Transverse colon (tissue), 4 donors: ENCODE data around the gene PHF23. TPM values are rescaled to one million over a fixed set of nuclear protein-coding genes. Genes with fewer than 3 reads are reported as not detected.

ENCODE experiments used
- DNase-seq: peaks from one replicate; pipeline ENCODE4 v3.0.0-alpha.2; 2019
- H3K27ac ChIP-seq, 4 donors: fragments of 200-600 bp; sonication (generic); 2 replicates each; pipeline ENCODE4 v1.5.1; 2016 to 2018; ENCODE audit warnings: inconsistent platforms in 4 of 4
- H3K27me3 ChIP-seq: fragments of 200-600 bp; sonication (generic); 2 replicates; pipeline ENCODE4 v1.5.1; 2017; ENCODE audit warnings: inconsistent platforms
- H3K36me3 ChIP-seq, 4 donors: fragments of 200-600 bp; sonication (generic); 2 replicates each; pipeline ENCODE4 v1.5.1; 2017 to 2019; ENCODE audit warnings: inconsistent platforms in 4 of 4
- H3K4me1 ChIP-seq, 4 donors: fragments of 200-600 bp; sonication (generic); 2 replicates each; pipeline ENCODE4 v1.5.1; 2017 to 2020; ENCODE audit warnings: inconsistent platforms in 4 of 4
- H3K4me3 ChIP-seq, 4 donors: fragments of 200-600 bp; sonication (generic); 1 replicate in 1 of 4; 2 replicates in 3 of 4; pipeline versions ENCODE4 v1.5.1 to v1.6.1; 2017 to 2019; ENCODE audit warnings: inconsistent platforms in 4 of 4
- H3K9me3 ChIP-seq, 2 donors: fragments of 200-600 bp; sonication (generic); 2 replicates each; pipeline ENCODE4 v1.5.1; 2017 to 2019; ENCODE audit warnings: inconsistent platforms in 2 of 2
- EP300 ChIP-seq: sonication (generic); formaldehyde crosslinking; IDR thresholded peaks from one replicate; pipeline ENCODE4 v1.6.1; 2017; ENCODE audit warnings: antibody characterized with exemption, low read depth
- POLR2A ChIP-seq: fragments of 450-650 bp; IDR thresholded peaks from one replicate; pipeline ENCODE4 v1.6.1; 2016; ENCODE audit warnings: antibody characterized with exemption, mild to moderate bottlenecking, moderate library complexity
- POLR2AphosphoS5 ChIP-seq, 3 donors: sonication (generic); formaldehyde crosslinking; IDR thresholded peaks; one replicate each; pipeline ENCODE4 v1.6.1; 2016; ENCODE audit warnings: antibody characterized with exemption in 3 of 3
- WGBS, 2 donors: methylation state at CpG; one replicate each; pipeline ENCODE4 v1.1.5; 2018; ENCODE audit warnings: low coverage in 1 of 2; 5-methylcytosine and 5-hydroxymethylcytosine counted together
- in situ Hi-C, 4 donors: fragments of 200-750 bp; cut with MboI; loops; one replicate each; pipeline versions ENCODE4 v1.15.0 to v1.15.1; 2017; ENCODE audit warnings: low sequenced_read_pairs in 3 of 4, low pct_ligation_motif_present in 1 of 4, low pct_unique_long_range_greater_than_20kb in 1 of 4
- intact Hi-C: fragments of 100-400 bp; cut with DNase I; formaldehyde crosslinking; loops from one replicate; pipeline ENCODE4 v1.15.1; 2023; ENCODE audit warnings: low total_unique reads
- total RNA-seq, 4 donors: library from RNA; depleted of rRNA; stranded (reverse); fragments of >200 nt; gene quantifications; one replicate each; pipeline ENCODE4 v1.1.0, GENCODE V29; 2016
- TF ChIP-seq, protein P1 (sequence below), 5 experiments: fragments of 200-600 bp in 3 of 5; fragments of 450-650 bp in 2 of 5; sonication (generic) in 3 of 5; IDR thresholded peaks; 1 replicate in 2 of 5; 2 replicates in 3 of 5; pipeline ENCODE4 v1.5.1; 2016 to 2017; ENCODE audit warnings: antibody characterized with exemption in 5 of 5, inconsistent platforms in 3 of 5, mild to moderate bottlenecking in 2 of 5, moderate library complexity in 1 of 5

The PHF23 gene
- total RNA-seq, 4 donors from 2014 or later: 20.6 to 33.5 (median 27.8) TPM

- TF ChIP-seq, protein P1, sequence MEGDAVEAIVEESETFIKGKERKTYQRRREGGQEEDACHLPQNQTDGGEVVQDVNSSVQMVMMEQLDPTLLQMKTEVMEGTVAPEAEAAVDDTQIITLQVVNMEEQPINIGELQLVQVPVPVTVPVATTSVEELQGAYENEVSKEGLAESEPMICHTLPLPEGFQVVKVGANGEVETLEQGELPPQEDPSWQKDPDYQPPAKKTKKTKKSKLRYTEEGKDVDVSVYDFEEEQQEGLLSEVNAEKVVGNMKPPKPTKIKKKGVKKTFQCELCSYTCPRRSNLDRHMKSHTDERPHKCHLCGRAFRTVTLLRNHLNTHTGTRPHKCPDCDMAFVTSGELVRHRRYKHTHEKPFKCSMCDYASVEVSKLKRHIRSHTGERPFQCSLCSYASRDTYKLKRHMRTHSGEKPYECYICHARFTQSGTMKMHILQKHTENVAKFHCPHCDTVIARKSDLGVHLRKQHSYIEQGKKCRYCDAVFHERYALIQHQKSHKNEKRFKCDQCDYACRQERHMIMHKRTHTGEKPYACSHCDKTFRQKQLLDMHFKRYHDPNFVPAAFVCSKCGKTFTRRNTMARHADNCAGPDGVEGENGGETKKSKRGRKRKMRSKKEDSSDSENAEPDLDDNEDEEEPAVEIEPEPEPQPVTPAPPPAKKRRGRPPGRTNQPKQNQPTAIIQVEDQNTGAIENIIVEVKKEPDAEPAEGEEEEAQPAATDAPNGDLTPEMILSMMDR (IDR thresholded peaks at IDR 0.05): no peak
- peak; percentile 84 for TF ChIP-seq POLR2A
- peak; percentile 83 to 96 (median 90) for TF ChIP-seq POLR2AphosphoS5 (IDR thresholded peaks at IDR 0.05)
- peak; percentile 65 for TF ChIP-seq EP300
- intact Hi-C loops (no loop called here), in situ Hi-C loops (no loop called here)
- peak; percentile 85 for DNase-seq
- Histone ChIP-seq H3K27ac (peak overlapping the region; percentile 88 to 96 (median 94)), H3K9me3 (no peaks in the 10 kb centered on the region), H3K27me3 (peaks cover 32% of the 10 kb centered on the region), H3K4me1 (peaks cover 0 to 59% (median 31%) of the 10 kb centered on the region in 4 donors), H3K4me3 (peak overlapping the region in 1 of 4 donors; percentile 60), H3K36me3 (peaks cover 0 to 10% (median 0%) of the 10 kb centered on the region in 4 donors)
- 47 to 73% methylated on average over 2 to 7 of the region's 7 CpGs for WGBS, 2 donors
Measured at GRCh38 chr17:7258731-7259554, 19.7 kb upstream of the PHF23 start.

DNA sequence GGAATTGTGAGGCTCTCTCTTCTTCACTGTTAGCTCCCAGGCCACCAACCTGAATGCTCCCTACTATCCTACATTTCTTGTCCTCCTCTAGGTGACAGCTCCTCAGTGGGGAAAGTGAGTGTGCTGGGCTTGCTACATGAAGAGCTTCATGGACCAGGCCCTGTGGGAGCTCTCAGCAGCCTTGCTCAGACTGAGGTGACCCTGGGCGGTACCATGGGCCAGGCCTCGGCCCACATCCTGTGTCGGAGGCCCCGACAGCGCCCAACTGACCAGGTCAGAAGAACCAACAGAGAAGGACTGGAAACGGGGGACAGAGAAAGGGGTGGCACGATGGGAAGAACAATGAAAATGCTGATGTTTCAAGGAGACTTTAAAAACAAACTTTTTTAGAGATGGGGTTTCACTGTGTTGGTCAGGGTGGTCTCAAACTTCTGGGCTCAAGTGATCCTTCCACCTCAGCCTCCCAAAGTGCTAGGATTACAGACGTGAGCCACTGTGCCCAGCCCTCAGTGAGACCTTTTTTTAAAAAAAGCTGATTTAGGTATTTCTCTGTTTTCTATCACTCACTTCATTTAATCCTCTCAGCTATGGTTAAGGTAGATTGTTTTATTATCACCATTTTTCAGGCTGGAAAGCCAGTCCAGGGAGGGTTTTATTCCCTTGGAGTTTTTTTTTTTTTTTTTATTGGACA, 17.7 kb upstream of the PHF23 start:
- no peak overlapping the region for H3K4me3 ChIP-seq
- in situ Hi-C loops (no loop called here), intact Hi-C loops (no loop called here)
- peaks cover 0 to 10% (median 0%) of the 10 kb centered on the region in 4 donors for H3K36me3 ChIP-seq
- TF ChIP-seq POLR2AphosphoS5 (IDR thresholded peaks at IDR 0.05) (peak in 1 of 3 donors; percentile 73), POLR2A (peak; percentile 30), EP300 (no peak)
- peak overlapping the region in 3 of 4 donors; percentile 92 to 96 (median 95) for H3K27ac ChIP-seq
- 89 to 100% methylated on average over 1 to 8 of the region's 8 CpGs for WGBS, 2 donors
- H3K4me1 ChIP-seq: peaks cover 5 to 49% (median 30%) of the 10 kb centered on the region in 4 donors
- DNase-seq: no peak
- no peaks in the 10 kb centered on the region for H3K9me3 ChIP-seq
- peaks cover 13% of the 10 kb centered on the region for H3K27me3 ChIP-seq

DNA sequence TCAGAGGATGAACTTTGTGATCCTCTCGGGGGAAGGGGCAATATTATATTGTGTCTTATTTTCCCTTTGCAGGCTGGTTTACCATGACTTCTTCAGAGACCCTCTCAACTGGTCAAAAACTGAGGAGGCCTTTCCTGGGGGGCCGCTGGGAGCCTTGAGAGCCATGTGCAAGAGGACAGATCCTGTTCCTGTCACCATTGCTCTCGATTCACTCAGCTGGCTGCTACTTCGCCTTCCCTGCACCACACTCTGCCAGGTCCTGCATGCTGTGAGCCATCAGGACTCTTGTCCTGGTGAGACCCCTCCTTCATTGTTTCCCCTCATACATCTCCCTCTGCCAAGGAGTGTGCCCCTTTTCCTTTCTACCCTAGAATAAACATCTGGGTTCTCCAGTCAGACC, 15.3 kb upstream of the PHF23 start:
- no peak overlapping the region for H3K4me3 ChIP-seq
- TF ChIP-seq POLR2A: peak; percentile 17
- peak in 1 of 3 donors; percentile 13 for TF ChIP-seq POLR2AphosphoS5 (IDR thresholded peaks at IDR 0.05)
- no peak for TF ChIP-seq EP300
- TF ChIP-seq, protein P1 (IDR thresholded peaks at IDR 0.05): no peak
- intact Hi-C loops (no loop called here), in situ Hi-C loops (no loop called here)
- no peaks in the 10 kb centered on the region for H3K9me3 ChIP-seq
- DNase-seq: no peak
- no peaks in the 10 kb centered on the region for H3K27me3 ChIP-seq
- peaks cover 0 to 10% (median 0%) of the 10 kb centered on the region in 4 donors for H3K36me3 ChIP-seq
- H3K4me1 ChIP-seq: peaks cover 9 to 45% (median 34%) of the 10 kb centered on the region in 4 donors
- H3K27ac ChIP-seq: peak overlapping the region in 1 of 4 donors; percentile 0
- 60 to 87% methylated on average over 1 to 4 of the region's 4 CpGs for WGBS, 2 donors

- no peaks in the 10 kb centered on the region for H3K27me3 ChIP-seq
- TF ChIP-seq EP300 (no peak), POLR2A (no peak), POLR2AphosphoS5 (IDR thresholded peaks at IDR 0.05) (no peak)
- TF ChIP-seq, protein P1 (IDR thresholded peaks at IDR 0.05): no peak
- peaks cover 14 to 50% (median 40%) of the 10 kb centered on the region in 4 donors for H3K4me1 ChIP-seq
- peaks cover 0 to 10% (median 0%) of the 10 kb centered on the region in 4 donors for H3K36me3 ChIP-seq
- 53 to 64% methylated on average over 5 of the region's 5 CpGs for WGBS, 2 donors
- in situ Hi-C loops: no loop called here
- H3K4me3 ChIP-seq: peak overlapping the region; percentile 60 to 100 (median 97)
- peak overlapping the region; percentile 95 to 100 (median 98) for H3K27ac ChIP-seq
- intact Hi-C loops: no loop called here
- no peak for DNase-seq
- no peaks in the 10 kb centered on the region for H3K9me3 ChIP-seq
Measured at GRCh38 chr17:7253082-7253481, 13.8 kb upstream of the PHF23 start.
